ENCODE measurements around the gene GPBP1. TPM values are rescaled to one million over a fixed set of nuclear protein-coding genes. Genes with fewer than 3 reads are reported as not detected.

GPBP1 gene
- total RNA-seq, 1 experiment from 2014 or later, result 54.4 TPM

GRCh38 chr5:57221049-57221568 is 47.2 kb downstream of the GPBP1 start:
- ChIA-PET POLR2A (interaction anchor here (1.1 kb wide), 1 partner anchor 44 kb away, joined by 11 read pairs; no protein-coding TSS in a partner anchor), CTCF (no interaction called here)
- Histone ChIP-seq H3K27me3 (ENCODE audit: control insufficient read depth, insufficient read depth, low read length) (no peaks in the 10 kb centered on the region), H3K27ac (ENCODE audit: low read length) (no peak overlapping the region), H3K4me3 (ENCODE audit: low read depth in 2 of 2, low read length in 2 of 2) (no peak overlapping the region), H3K9me3 (ENCODE audit: control insufficient read depth, insufficient read depth, low read depth, low read length) (no peaks in the 10 kb centered on the region), H3K36me3 (ENCODE audit: control insufficient read depth, insufficient read depth, low read length) (no peaks in the 10 kb centered on the region; the same call in 1 of the 2 replicates), H3K4me1 (ENCODE audit: control insufficient read depth, insufficient read depth, low read length) (0 out of 2 replicates have a peak, but pooled peaks cover under 1% of the 10 kb centered on the region)
- intact Hi-C loops (cut with micrococcal nuclease; ENCODE audit: unreplicated experiment), result loop anchor here (2.0 kb wide), 2 partner anchors 44 to 82 kb away; no protein-coding TSS in a partner anchor
- in situ Hi-C loops (cut with HindIII; ENCODE audit: low pct_unique_long_range_greater_than_20kb, low sequenced_read_pairs), result no loop called here
- no TSS peak for BruUV-seq (replicated peaks)
- ATAC-seq (peak; percentile 78), DNase-seq (ENCODE audit: low read depth, low spot score) (peak; percentile 62)
- TF ChIP-seq CTCF (IDR thresholded peaks at IDR 0.05) (peak; percentile 82; the same call in 1 of the 2 replicates), POLR2AphosphoS5 (IDR thresholded peaks at IDR 0.05; ENCODE audit: low read depth, low read length) (no peak), REST (IDR thresholded peaks at IDR 0.05; ENCODE audit: insufficient read depth in 1 of 2, low read depth in 2 of 2, low read length in 1 of 2) (no peak), TCF7L2 (IDR thresholded peaks at IDR 0.05; ENCODE audit: low read depth, low read length) (no peak)

GRCh38 chr5:57225553-57225952 is 51.7 kb downstream of the GPBP1 start:
- POLR2A ChIA-PET, result no interaction called here

More at GRCh38 chr5:57225553-57225952, 51.7 kb downstream of the GPBP1 start:
- Histone ChIP-seq H3K27me3 (ENCODE audit: control insufficient read depth, insufficient read depth, low read length) (no peaks in the 10 kb centered on the region), H3K27ac (ENCODE audit: low read length) (no peak overlapping the region), H3K36me3 (ENCODE audit: control insufficient read depth, insufficient read depth, low read length) (no peaks in the 10 kb centered on the region; the same call in 1 of the 2 replicates), H3K4me1 (ENCODE audit: control insufficient read depth, insufficient read depth, low read length) (no peaks in the 10 kb centered on the region), H3K4me3 (ENCODE audit: low read depth in 2 of 2, low read length in 2 of 2) (no peak overlapping the region), H3K9me3 (ENCODE audit: control insufficient read depth, insufficient read depth, low read depth, low read length) (no peaks in the 10 kb centered on the region)
- no TSS peak for BruUV-seq (replicated peaks)
- intact Hi-C loops (cut with micrococcal nuclease; ENCODE audit: unreplicated experiment) (no loop called here), in situ Hi-C loops (cut with HindIII; ENCODE audit: low pct_unique_long_range_greater_than_20kb, low sequenced_read_pairs) (no loop called here)
- no peak for DNase-seq (ENCODE audit: low read depth, low spot score)
- no peak for ATAC-seq
- CTCF ChIA-PET, result no interaction called here
- TF ChIP-seq POLR2AphosphoS5 (IDR thresholded peaks at IDR 0.05; ENCODE audit: low read depth, low read length) (no peak), REST (IDR thresholded peaks at IDR 0.05; ENCODE audit: insufficient read depth in 1 of 2, low read depth in 2 of 2, low read length in 1 of 2) (no peak), CTCF (IDR thresholded peaks at IDR 0.05) (no peak)
